Neural progenitor cell (in vitro differentiated cells): ENCODE results near the gene ZFP36. TPM values are rescaled to one million over a fixed set of nuclear protein-coding genes. Genes with fewer than 3 reads are reported as not detected.

ENCODE experiments used
- microRNA-seq: library from miRNA; unstranded; fragments of <30 nt; microRNA quantifications from one replicate; pipeline ENCODE4, GENCODE V29; 2016
- small RNA-seq: library from RNA; depleted of rRNA; stranded (forward); fragments of <200 nt; gene quantifications from one replicate; pipeline ENCODE3, GENCODE V24; 2015
- total RNA-seq: library from RNA; depleted of rRNA; stranded (reverse); fragments of >200 nt; gene quantifications from 2 replicates; pipeline ENCODE4 v1.2.3, GENCODE V29; 2015; ENCODE audit warnings: low replicate concordance

ZFP36 gene
- total RNA-seq, 1 donor from 2014 or later: not detected

Small RNAs within 50 kb of the gene (microRNA-seq; reads per million reads assigned to microRNA genes)
- not detected for gene MIR4530

Small RNAs within 50 kb of the gene (small RNA-seq; reads per million reads assigned to genes)
- gene MIR4530: not detected
- gene RN7SL566P: not detected

Other genes with a start within 250 kb of the ZFP36 start
- 1.0 and 1.9 TPM in 2 replicates for gene NCCRP1, start 209.9 kb upstream of the ZFP36 start, total RNA-seq
- not detected in 2 replicates for gene SYCN, start 202.6 kb upstream of the ZFP36 start, total RNA-seq
- gene IFNL3, start 161.8 kb upstream of the ZFP36 start, total RNA-seq: not detected in 2 replicates
- gene IFNL4, start 158.0 kb upstream of the ZFP36 start, total RNA-seq: not detected in 2 replicates
- gene IFNL2, start 138.5 kb upstream of the ZFP36 start, total RNA-seq: not detected in 2 replicates
- gene IFNL1, start 110.4 kb upstream of the ZFP36 start, total RNA-seq: not detected in 2 replicates
- 0.17 and 4.3 TPM in 2 replicates for gene LRFN1, start 86.0 kb upstream of the ZFP36 start, total RNA-seq
- 0.43 TPM in 1 of 2 replicates, not detected in the other for gene GMFG, start 70.8 kb upstream of the ZFP36 start, total RNA-seq
- gene SAMD4B, start 64.4 kb upstream of the ZFP36 start, total RNA-seq: 32.8 and 105 TPM in 2 replicates
- 15.6 and 29.1 TPM in 2 replicates for gene PAF1, start 15.7 kb upstream of the ZFP36 start, total RNA-seq
- gene MED29, start 15.5 kb upstream of the ZFP36 start, total RNA-seq: 27.0 and 28.2 TPM in 2 replicates
- 10.7 and 46.9 TPM in 2 replicates for gene PLEKHG2, start 5.8 kb downstream of the ZFP36 start, total RNA-seq
- gene RPS16, start 29.1 kb downstream of the ZFP36 start, total RNA-seq: 94.8 and 268 TPM in 2 replicates
- gene SUPT5H, start 38.7 kb downstream of the ZFP36 start, total RNA-seq: 48.5 and 84.3 TPM in 2 replicates
- 39.9 and 79.3 TPM in 2 replicates for gene TIMM50, start 74.0 kb downstream of the ZFP36 start, total RNA-seq
- 0.37 and 2.8 TPM in 2 replicates for gene DLL3, start 92.1 kb downstream of the ZFP36 start, total RNA-seq
- gene SELENOV, start 108.3 kb downstream of the ZFP36 start, total RNA-seq: 0.73 and 6.2 TPM in 2 replicates
- 10.1 and 11.1 TPM in 2 replicates for gene EID2B, start 126.0 kb downstream of the ZFP36 start, total RNA-seq
- gene EID2, start 133.3 kb downstream of the ZFP36 start, total RNA-seq: 20.0 and 23.5 TPM in 2 replicates
- gene LGALS13, start 195.7 kb downstream of the ZFP36 start, total RNA-seq: not detected in 2 replicates
- gene LGALS16, start 249.1 kb downstream of the ZFP36 start, total RNA-seq: not detected in 2 replicates